HG03025 (cell line): ENCODE measurements around the gene GADD45B.
"Not testable (repeated sequence)": the region's sequence is repeated elsewhere in the genome, so short reads cannot be mapped to it uniquely, and the experiment has no call there.

Source experiments
- ATAC-seq: cut with Tn5 transposase; IDR thresholded peaks from one replicate; pipeline ENCODE4 v1.9.1; 2021; ENCODE audit warnings: mild to moderate bottlenecking, moderate library complexity; ENCODE audit not compliant: unreplicated experiment, low FRiP score

Gene GADD45B

GRCh38 chr19:2463694-2464093 is 12.2 kb upstream of the GADD45B start:
- ATAC-seq, result not testable (repeated sequence)

DNA sequence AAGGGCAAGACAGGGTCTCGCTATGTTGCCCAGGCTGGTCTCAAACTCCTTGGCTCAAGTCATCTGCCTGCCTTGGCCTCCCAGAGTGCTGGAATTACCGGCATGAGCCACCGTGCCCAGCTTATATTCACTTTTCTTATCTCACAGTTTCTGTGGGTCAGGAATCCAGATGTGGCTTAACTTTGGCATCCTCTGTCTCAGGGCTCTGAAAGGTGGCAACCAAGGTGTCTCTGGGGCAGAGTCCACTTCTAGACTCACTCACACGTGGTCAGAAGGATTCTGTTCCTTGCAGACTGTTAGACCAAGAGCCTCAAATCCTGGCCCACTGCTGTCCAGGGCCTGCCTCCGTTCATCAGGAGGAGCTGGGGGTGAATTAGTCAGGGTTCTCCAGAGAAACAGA is 11.5 kb upstream of the GADD45B start:
- no peak for ATAC-seq

DNA sequence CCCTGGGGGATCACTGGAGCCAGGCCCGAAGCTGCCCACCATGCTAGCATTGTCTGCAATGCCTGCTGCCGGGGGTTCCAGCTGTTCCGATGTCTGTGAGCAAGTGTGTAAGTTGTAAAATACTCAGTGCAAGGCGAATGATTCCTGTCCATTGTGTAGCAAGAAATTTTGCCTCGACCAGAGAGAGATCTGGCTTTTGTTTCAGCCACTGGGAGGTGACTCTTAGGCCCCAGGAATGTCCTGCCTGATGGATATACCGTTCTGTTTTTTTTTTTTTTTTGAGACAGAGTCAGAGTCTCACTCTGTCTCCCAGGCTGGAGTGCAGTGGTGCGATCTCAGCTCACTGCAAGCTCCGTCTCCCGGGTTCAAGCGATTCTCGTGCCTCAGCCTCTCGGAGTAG is 7.3 kb upstream of the GADD45B start:
- ATAC-seq, result no peak

- no peak for ATAC-seq
Measured at GRCh38 chr19:2469102-2469914, 6.6 kb upstream of the GADD45B start.

DNA sequence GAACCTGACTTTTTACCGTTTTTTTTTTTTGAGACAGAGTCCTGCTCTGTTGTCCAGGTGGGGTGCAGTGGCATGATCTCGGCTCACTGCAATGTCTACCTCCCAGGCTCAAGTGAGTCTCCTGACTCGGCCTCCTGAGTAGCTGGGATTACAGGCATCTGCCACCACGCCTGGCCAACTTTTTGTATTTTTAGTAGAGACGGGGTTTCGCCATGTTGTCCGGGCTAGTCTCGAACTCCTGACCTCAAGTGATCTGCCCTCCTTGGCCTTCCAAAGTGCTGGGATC is 6.1 kb upstream of the GADD45B start:
- not testable (repeated sequence) for ATAC-seq

GRCh38 chr19:2474232-2475017 is 1.5 kb upstream of the GADD45B start:
- peak; percentile 26 for ATAC-seq

DNA sequence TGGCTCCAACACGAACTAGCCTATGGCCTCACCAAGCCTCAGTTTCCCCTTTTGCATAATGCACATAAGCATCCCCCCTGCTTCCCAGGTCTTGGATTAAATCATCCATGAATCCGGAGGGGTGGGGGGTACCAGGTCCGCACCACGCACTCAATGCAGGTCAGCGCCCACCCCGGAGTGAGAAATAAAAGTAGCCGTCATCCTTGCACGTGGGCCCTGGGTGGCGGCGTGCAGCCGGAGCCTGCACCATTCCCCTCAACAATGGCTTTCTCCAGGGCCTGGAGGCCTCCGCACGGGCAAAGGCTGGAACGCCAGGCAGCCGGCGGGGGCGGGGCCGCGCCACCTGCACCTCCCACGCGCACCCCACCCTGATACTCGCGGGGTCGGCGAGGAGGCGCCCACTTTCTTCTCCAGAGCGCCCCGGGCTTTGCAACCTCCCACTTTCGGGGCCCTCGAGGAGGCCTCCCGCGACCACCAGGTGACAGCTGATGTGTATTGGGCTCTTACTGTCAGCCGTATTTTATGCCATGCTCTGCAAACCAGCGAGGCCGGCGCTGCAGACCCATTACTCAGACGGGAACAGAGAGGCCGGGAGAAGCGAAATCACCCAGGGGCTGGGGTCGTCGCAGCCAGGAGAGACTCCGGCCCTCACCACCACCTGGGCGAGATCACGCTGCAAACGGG is 767 bp upstream of the GADD45B start:
- peak; percentile 3 for ATAC-seq

GRCh38 chr19:2476451-2477140 is 669 bp downstream of the GADD45B start:
- no peak for ATAC-seq

DNA sequence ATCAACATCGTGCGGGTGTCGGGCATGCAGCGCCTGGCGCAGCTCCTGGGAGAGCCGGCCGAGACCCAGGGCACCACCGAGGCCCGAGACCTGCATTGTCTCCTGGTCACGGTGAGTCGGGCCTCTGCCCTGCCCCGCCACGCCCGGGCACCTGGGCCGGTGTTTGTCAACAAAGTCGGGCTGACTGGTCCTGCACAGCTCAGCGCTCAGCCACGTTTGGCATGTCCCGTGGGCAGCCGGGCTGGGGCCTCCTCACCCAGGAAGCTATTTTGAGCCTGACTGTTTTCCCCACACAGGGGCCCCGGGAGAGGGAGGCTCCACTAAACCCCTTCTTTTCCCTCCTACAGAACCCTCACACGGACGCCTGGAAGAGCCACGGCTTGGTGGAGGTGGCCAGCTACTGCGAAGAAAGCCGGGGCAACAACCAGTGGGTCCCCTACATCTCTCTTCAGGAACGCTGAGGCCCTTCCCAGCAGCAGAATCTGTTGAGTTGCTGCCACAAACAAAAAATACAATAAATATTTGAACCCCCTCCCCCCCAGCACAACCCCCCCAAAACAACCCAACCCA is 1.3 kb downstream of the GADD45B start:
- ATAC-seq, result no peak

DNA sequence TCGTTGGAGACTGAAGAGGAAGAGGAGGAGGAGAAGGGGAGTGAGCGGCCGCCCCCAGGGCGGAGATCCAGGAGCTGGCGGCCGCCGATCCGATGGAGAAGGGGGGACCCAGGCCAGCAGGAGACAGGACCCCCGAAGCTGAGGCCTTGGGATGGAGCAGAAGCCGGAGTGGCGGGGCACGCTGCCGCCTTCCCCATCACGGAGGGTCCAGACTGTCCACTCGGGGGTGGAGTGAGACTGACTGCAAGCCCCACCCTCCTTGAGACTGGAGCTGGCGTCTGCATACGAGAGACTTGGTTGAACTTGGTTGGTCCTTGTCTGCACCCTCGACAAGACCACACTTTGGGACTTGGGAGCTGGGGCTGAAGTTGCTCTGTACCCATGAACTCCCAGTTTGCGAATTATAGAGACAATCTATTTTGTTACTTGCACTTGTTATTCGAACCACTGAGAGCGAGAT is 1.8 kb downstream of the GADD45B start:
- ATAC-seq, result no peak

DNA sequence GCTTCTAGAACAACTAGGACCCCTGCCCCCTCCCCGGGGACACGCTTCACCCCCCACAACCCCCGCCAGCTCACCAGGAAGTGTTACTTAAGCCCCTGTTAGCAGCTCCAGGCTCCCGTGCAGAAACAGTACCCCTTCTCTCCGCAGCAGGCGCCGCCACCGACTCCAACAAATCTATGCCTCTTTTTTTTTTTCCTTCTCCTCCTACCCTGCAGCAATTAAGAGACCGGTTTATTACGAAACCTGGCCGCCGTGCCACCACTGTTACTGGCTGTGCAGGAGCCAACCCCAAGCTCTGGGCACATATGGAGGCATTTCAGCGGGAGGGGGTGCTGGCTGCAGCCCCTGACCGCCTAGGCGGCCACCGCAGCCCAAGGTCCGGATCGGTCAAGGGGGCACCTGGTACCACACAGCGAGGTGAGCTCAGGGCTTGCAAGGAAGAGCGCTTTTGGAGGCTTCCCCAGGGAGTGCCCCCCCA is 2.4 kb downstream of the GADD45B start:
- ATAC-seq, result no peak

DNA sequence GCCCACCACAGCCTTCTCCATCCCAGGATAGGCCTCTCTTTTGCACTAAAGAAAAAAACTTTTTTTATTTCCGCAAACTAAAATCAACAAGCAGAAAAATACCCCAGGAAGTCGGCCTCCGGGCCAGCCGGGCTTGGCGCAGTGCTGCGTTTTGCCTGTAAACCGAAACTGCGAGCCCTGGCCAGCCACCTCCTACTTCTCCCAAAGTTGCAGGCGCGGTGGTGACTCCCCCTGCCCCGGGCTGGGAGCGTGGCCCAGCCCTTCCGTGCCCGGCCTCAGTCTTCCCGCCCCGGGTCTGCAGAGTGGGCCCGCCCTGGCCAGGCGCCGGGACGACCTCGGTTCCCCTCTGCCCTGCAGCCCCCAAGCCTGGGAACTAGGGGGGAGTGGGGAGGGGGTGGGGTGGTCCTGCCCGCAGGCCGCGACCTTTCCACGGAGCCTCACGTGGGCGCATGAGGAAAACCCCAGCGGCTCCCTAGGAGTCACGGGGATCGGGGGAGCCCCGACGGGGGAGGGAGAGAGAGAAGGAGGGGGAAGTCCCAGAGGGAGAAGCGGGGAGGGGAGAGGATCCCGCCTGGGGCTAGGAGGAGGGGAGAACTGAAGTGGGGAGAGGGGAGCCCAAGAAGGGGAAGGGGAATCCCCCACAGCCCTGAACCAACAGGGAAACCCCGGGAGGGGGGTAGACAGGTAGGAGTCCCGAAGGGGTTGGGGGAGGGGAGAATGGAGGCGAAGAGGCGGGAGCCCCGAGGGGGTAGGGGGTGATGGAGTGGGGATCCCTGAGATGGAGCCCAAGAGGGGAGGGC is 3.0 kb downstream of the GADD45B start:
- no peak for ATAC-seq

- no peak for ATAC-seq
Measured at GRCh38 chr19:2479556-2480194, 3.7 kb downstream of the GADD45B start.

DNA sequence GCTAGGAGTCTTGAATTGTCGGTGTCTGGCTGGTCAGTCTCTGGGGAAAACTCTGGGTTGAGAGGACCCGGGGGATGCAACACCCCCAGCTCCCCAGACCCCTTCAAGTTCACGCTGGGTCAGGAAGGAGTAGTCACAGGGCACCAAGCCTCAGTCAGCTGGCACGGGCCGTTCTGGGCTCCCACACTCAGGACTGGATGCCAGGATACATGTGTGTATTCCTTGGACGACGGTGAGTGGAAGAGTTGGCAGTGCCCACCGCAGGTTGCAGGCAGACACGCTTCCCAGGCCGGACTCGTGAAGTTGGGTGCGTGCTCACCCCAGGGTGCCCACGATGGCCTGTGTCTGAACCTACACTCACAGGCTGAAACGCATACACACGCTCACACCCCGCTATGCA is 5.5 kb downstream of the GADD45B start:
- ATAC-seq, result no peak

GRCh38 chr19:2482354-2483038 is 6.6 kb downstream of the GADD45B start:
- no peak for ATAC-seq

- ATAC-seq, result no peak
Measured at GRCh38 chr19:2483084-2483483, 7.2 kb downstream of the GADD45B start.

- no peak for ATAC-seq
Measured at GRCh38 chr19:2483484-2484151, 7.7 kb downstream of the GADD45B start.
